ENCODE measurements around the gene DDX1. TPM values are rescaled to one million over a fixed set of nuclear protein-coding genes. Genes with fewer than 3 reads are reported as not detected.

Gene DDX1
- total and polyA plus RNA-seq, 10 of the 15 experiments (the other 5 are each of a cell fraction or from before 2014, with no cell fraction given), result 53.2 to 134 (median 85.6) TPM

- H3K79me2 ChIP-seq (ENCODE audit: control insufficient read depth, insufficient read depth, low read length), result no peaks in the 10 kb centered on the region
- no peaks in the 10 kb centered on the region for H3K4me1 ChIP-seq (ENCODE audit: control insufficient read depth, insufficient read depth, low read length)
- intact Hi-C loops (cut with micrococcal nuclease; ENCODE audit: unreplicated experiment), result no loop called here
- FAIRE-seq (no peak), DNase-seq (ENCODE audit: low read depth, low spot score) (no peak), ATAC-seq (no peak)
- RAD21 ChIA-PET (ENCODE audit: unreplicated experiment), result no interaction called here
- no peak for TF ChIP-seq HDAC6 (IDR thresholded peaks at IDR 0.05; ENCODE audit: unreplicated experiment)
- TF ChIP-seq CHD1 (IDR thresholded peaks at IDR 0.05; ENCODE audit: low read depth, low read length), result no peak
- TF ChIP-seq KLF5 (IDR thresholded peaks at IDR 0.05; ENCODE audit: partially characterized antibody), result no peak
- TF ChIP-seq TAF1 (IDR thresholded peaks at IDR 0.05; ENCODE audit: borderline replicate concordance, low read depth, low read length), result no peak
- TF ChIP-seq ELK1 (IDR thresholded peaks at IDR 0.05; ENCODE audit: low read depth, low read length), result no peak
- TF ChIP-seq MAX (IDR thresholded peaks at IDR 0.05; ENCODE audit: low read depth, low read length), result no peak
- no peak for TF ChIP-seq SUZ12 (IDR thresholded peaks at IDR 0.05; ENCODE audit: unreplicated experiment)
- no peak overlapping the region for H3K4me3 ChIP-seq
- no peaks in the 10 kb centered on the region; a peak in 2 of 4 replicates for H3K27me3 ChIP-seq (replicated peaks in 1 of 2; ENCODE audit: control insufficient read depth in 2 of 2, insufficient read depth in 2 of 2, low read length in 1 of 2)
- in situ Hi-C loops (cut with MboI), result no loop called here
- SMC1A ChIA-PET (ENCODE audit: uncharacterized antibody, unreplicated experiment), result interaction anchor here (1.0 kb wide), 1 partner anchor 9 kb away, joined by 3 read pairs; no protein-coding TSS in a partner anchor
- H3K36me3 ChIP-seq (ENCODE audit: control insufficient read depth in 2 of 2, insufficient read depth in 2 of 2, low read length in 1 of 2), result no peaks in the 10 kb centered on the region
- no peaks in the 10 kb centered on the region for H3K9me3 ChIP-seq (replicated peaks; ENCODE audit: control insufficient read depth, insufficient read depth, low read length)
- WGBS (ENCODE audit: insufficient coverage, insufficient replicate concordance, low lambda C conversion rate, missing lambda C conversion rate), result 36% methylated on average over 9 of the region's 9 CpGs
- H3K27ac ChIP-seq (ENCODE audit: control insufficient read depth, insufficient read depth), result no peak overlapping the region
- no peaks in the 10 kb centered on the region for H4K20me1 ChIP-seq (ENCODE audit: control insufficient read depth, insufficient read depth)
- no peak overlapping the region for H3K4me2 ChIP-seq (ENCODE audit: control insufficient read depth, insufficient read depth)
- no peak overlapping the region for H3K9ac ChIP-seq (ENCODE audit: control insufficient read depth, insufficient read depth, low read length)
- POLR2A ChIA-PET, result no interaction called here
- BruUV-seq (replicated peaks), result no TSS peak
- CTCF ChIA-PET, result no interaction called here
- no peak overlapping the region for H2AFZ ChIP-seq (ENCODE audit: control insufficient read depth, low read depth, low read length)
Measured at GRCh38 chr2:15657759-15658158, 66.1 kb downstream of the DDX1 start.

- no peak for FAIRE-seq
- SMC1A ChIA-PET (ENCODE audit: uncharacterized antibody, unreplicated experiment), result no interaction called here
- CTCF ChIA-PET, result no interaction called here
- no peak for TF ChIP-seq TCF3 (IDR thresholded peaks at IDR 0.05; ENCODE audit: borderline replicate concordance, insufficient read depth, low read depth, low read length)
- no peak for TF ChIP-seq SMAD5 (IDR thresholded peaks at IDR 0.05; ENCODE audit: low read depth)
- TF ChIP-seq MTA2 (IDR thresholded peaks at IDR 0.05; ENCODE audit: low read depth), result no peak
- no peak for TF ChIP-seq SPI1 (IDR thresholded peaks at IDR 0.05; ENCODE audit: borderline replicate concordance, insufficient read depth, low read depth, low read length)
- TF ChIP-seq EED (IDR thresholded peaks at IDR 0.05; ENCODE audit: low read depth), result no peak
- no peak for TF ChIP-seq SMAD1 (IDR thresholded peaks at IDR 0.05; ENCODE audit: low read depth, partially characterized antibody)
- no peak for TF ChIP-seq CHD2 (IDR thresholded peaks at IDR 0.05; ENCODE audit: borderline replicate concordance, low read depth, low read length)
- no peak for TF ChIP-seq IRF3 (IDR thresholded peaks at IDR 0.05)
- no peak for TF ChIP-seq E2F4 (IDR thresholded peaks at IDR 0.05; ENCODE audit: low read depth, low read length)
- no peak for TF ChIP-seq POLR2AphosphoS5 (IDR thresholded peaks at IDR 0.05; ENCODE audit: low read length)
Measured at GRCh38 chr2:15658911-15659310, 67.2 kb downstream of the DDX1 start.

More at GRCh38 chr2:15658911-15659310, 67.2 kb downstream of the DDX1 start:
- in situ Hi-C loops (cut with MboI), result no loop called here
- no peak overlapping the region for H3K4me2 ChIP-seq (ENCODE audit: control insufficient read depth, insufficient read depth)
- no TSS peak for BruUV-seq (replicated peaks)
- H3K27me3 ChIP-seq (replicated peaks in 1 of 2; ENCODE audit: control insufficient read depth in 2 of 2, insufficient read depth in 2 of 2, low read length in 1 of 2), result no peaks in the 10 kb centered on the region; a peak in 2 of 4 replicates
- H3K9ac ChIP-seq (ENCODE audit: control insufficient read depth, insufficient read depth, low read length), result no peak overlapping the region
- no peaks in the 10 kb centered on the region for H3K79me2 ChIP-seq (ENCODE audit: control insufficient read depth, insufficient read depth, low read length)
- ChIA-PET POLR2A (no interaction called here), RAD21 (ENCODE audit: unreplicated experiment) (no interaction called here)
- no peaks in the 10 kb centered on the region for H3K4me1 ChIP-seq (ENCODE audit: control insufficient read depth, insufficient read depth, low read length)
- WGBS (ENCODE audit: insufficient coverage, insufficient replicate concordance, low lambda C conversion rate, missing lambda C conversion rate), result 27% methylated on average over 4 of the region's 4 CpGs
- H4K20me1 ChIP-seq (ENCODE audit: control insufficient read depth, insufficient read depth), result no peaks in the 10 kb centered on the region
- H3K36me3 ChIP-seq (ENCODE audit: control insufficient read depth in 2 of 2, insufficient read depth in 2 of 2, low read length in 1 of 2), result no peaks in the 10 kb centered on the region
- intact Hi-C loops (cut with micrococcal nuclease; ENCODE audit: unreplicated experiment), result no loop called here
- no peaks in the 10 kb centered on the region for H3K9me3 ChIP-seq (replicated peaks; ENCODE audit: control insufficient read depth, insufficient read depth, low read length)
- no peak overlapping the region for H2AFZ ChIP-seq (ENCODE audit: control insufficient read depth, low read depth, low read length)
- no peak for ATAC-seq
- no peak overlapping the region for H3K4me3 ChIP-seq
- no peak overlapping the region for H3K27ac ChIP-seq (ENCODE audit: control insufficient read depth, insufficient read depth)
- DNase-seq (ENCODE audit: low read depth, low spot score), result no peak
